Measurements from ENCODE around the gene ASPM. TPM values are rescaled to one million over a fixed set of nuclear protein-coding genes. Genes with fewer than 3 reads are reported as not detected.

The ASPM gene
- total RNA-seq, 1 donor from 2014 or later: 2.5 TPM

- DNase-seq (ENCODE audit: low read depth): no peak
Observed at GRCh38 chr1:197083474-197083873, 63.0 kb downstream of the ASPM start.

DNA sequence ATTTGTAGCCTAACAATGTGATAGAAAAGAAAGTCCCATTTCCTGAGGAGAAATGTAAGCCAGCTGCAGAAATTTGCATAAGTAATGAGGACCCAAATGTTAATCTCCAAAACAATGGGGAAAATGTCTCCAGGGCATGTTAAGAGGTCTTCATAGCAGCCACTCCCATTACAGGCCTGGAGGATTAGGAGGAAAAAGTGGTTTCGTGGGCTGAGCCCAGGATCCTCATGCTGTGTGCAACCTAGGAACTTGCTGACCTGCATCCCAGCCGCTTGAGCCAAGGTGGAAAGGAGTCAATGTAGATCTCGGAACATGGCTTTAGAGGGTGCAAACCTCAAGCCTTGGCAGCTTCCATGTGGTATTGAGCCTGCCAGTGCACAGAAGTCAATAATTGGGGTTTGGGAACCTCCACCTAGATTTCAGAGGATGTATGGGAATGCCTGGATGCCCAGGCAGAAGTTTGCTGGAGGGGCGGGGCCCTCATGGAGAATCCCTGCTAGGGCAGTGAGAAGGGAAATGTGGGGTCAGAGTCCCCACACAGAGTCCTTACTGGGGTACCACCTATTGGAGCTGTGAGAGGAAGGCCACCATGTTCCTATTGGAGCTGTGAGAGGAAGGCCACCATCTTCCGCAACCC, 65.2 kb downstream of the ASPM start:
- no peak for DNase-seq (ENCODE audit: low read depth)

GRCh38 chr1:197080323-197080722, 66.1 kb downstream of the ASPM start:
- no peak for DNase-seq (ENCODE audit: low read depth)

DNA sequence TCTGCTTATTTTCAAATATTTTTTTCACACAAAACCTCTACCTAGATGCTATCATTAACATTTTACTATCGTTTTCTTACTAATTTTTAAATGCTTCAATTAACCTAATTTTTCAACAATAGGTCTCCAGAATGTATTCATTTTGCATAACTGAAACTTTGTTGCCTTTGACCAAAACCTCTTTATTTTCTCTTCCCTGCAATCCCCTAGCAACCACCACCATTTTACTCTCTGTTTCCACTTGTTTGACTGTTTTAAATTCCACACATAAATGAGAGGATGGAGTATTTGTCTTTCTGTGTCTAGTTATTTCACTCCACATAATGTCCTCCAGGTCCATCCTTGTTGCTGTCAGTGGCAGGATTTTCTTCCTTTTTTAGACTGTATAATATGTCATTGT, 69.9 kb downstream of the ASPM start:
- DNase-seq (ENCODE audit: low read depth): no peak

DNA sequence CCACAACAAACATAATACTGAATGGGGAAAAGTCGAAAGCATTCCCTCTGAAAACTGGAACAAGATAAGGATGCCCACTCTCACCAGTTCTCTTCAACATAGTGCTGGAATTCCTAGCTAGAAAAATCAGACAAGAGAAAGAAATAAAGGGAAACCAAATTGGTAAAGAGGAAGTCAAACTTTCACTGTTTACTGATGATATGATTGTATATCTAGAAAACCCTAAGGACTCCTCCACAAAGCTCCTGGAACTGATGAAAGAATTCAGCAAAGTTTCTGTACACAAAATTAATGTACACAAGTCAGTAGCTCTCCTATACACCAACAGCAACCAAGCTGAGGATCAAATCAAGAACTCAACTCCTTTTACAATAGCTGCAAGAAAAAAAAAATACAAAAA, 72.5 kb downstream of the ASPM start:
- DNase-seq (ENCODE audit: low read depth): no peak

GRCh38 chr1:197067457-197067818, 79.0 kb downstream of the ASPM start:
- no peak for DNase-seq (ENCODE audit: low read depth)

GRCh38 chr1:197066719-197067456, 79.6 kb downstream of the ASPM start, which contains the start of gene F13B:
F13B (minus strand) TSS chr1:197067260; CDS start chr1:197067223, 37 bp downstream.
- DNase-seq (ENCODE audit: low read depth): peak; percentile 15

DNA sequence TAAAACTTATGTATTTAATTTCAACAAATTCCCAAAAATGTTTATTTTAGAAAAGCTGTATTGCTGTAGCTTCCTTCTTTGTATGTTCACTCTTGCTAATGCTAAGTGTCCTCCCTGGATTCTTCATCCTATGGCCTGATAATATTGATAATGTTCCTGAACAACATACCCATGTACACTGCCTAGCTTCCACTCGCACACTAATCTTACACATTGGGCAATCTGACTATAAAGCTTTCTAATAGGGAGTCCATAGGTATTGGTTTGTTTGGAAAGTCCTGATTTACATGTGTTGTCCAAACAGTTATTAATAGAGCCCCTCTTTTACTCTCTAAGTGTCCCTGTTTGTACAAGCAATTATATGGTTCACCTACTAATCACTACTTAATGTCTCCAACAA, 80.2 kb downstream of the ASPM start:
- no peak for DNase-seq (ENCODE audit: low read depth)

- no peak for DNase-seq (ENCODE audit: low read depth)
Observed at GRCh38 chr1:197065559-197065958, 80.9 kb downstream of the ASPM start.

DNA sequence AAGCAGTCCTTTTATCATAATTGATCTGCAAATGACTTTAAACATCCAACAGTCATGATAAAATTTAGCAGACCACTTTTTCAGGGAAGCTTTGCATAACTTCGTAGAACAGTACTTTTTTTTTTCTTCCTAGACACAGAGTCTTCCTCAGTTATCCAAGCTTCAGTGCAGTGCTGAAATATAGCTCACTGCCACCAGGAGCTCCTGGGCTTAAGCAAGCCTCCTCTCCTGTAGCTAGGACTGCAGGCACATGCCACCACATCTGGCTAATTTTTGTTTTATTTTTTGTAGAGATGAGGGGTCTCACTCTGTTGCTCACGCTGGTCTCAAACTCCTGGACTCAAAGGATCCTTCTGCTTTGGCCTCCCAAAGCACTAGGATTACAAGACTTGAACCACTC, 83.3 kb downstream of the ASPM start:
- DNase-seq (ENCODE audit: low read depth): no peak

DNA sequence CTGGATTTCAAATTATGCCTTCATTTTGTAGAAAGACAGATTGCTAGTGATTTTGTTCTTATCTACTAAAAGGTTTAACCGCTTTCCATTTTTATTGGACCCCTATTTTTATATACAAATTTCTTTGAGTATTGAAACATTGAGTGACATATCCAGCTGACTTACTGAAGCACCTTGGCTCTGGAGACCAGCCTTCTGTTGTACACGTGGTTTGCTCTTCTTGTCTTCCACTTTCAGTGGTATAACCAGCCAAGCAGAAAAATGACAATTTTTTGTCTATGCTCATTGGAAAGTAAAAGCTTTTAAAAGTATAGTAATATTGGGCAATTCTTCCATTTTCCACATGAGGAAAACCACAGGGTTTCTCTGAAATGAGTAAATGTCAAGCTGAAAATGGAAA, 83.8 kb downstream of the ASPM start:
- DNase-seq (ENCODE audit: low read depth): no peak

DNA sequence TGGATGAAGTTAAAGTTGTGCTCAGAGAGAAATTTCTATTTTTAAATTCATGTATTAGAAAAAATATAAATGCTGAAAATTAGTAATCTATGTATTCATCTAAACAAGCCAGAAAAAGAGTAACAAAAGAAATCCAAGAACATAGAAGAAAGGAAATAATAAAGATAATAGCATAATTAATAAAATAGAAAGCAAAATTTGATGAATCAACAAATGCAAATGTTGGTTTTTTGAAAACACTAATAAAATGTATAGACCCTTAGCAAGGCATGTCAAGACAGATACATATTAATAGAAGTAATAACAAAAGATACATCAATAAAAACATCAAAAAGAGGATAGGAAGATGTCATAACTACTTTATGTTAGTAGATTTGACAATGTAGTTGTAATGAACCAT, 97.4 kb downstream of the ASPM start:
- DNase-seq (ENCODE audit: low read depth): no peak

- DNase-seq (ENCODE audit: low read depth): no peak
Observed at GRCh38 chr1:197042676-197043341, 103.7 kb downstream of the ASPM start.

DNA sequence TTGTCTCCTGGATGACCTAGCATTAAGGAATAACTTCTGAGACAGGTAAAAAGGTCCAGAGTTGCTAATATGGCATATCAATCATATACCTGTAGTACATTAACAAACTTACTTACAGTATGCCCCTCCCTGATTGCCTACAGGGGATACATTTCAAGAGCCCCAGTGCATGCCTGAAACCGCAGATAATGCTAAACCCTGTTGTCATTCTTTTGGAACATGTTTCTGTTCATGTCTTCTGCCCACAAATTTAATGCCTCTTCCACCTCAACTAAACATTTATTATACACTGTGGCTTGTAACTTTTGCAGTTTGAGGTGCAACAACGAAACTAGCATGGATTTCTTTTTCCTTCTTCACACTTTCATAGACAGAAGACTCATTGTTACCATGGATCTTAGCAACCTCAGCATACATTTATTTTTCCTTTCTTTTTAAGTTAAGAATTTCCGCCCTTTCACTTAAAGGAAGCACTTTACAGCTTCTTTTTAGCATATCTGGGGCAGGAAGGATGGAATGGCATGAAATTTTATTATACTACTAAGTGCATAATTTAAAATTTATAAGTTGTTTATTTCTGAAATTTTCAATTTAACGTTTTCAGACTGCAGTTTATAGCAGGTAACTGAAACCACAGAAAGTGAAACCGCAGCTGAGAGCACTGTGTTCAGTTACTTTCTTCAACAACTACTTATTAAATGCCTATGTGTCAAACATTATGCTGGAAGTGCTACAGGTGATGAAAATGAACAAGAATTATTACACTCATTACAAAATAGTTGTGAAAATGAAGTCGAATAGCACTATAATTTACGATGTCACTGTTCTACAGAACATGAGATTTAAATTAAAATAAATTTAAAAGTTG, 104.7 kb downstream of the ASPM start:
- no peak for DNase-seq (ENCODE audit: low read depth)

DNA sequence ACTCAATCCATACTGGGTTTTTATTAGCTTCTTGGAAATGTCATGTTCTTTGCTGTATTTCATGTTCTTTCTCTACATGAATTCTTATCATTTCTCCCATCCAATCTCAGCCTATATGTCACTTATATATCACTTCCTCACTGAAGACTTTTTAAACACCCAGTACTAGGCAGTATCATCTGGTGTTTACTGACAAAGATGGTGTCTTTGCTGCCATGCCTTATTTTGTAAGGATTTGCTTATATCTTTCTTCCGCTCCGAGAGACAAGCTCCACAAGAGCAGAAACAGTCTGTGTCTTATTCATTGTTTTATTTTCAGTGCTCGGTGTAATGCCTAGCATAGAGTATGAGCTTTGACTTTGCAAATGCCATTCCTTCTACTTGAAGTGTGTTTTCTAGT, 109.6 kb downstream of the ASPM start:
- DNase-seq (ENCODE audit: low read depth): no peak

DNA sequence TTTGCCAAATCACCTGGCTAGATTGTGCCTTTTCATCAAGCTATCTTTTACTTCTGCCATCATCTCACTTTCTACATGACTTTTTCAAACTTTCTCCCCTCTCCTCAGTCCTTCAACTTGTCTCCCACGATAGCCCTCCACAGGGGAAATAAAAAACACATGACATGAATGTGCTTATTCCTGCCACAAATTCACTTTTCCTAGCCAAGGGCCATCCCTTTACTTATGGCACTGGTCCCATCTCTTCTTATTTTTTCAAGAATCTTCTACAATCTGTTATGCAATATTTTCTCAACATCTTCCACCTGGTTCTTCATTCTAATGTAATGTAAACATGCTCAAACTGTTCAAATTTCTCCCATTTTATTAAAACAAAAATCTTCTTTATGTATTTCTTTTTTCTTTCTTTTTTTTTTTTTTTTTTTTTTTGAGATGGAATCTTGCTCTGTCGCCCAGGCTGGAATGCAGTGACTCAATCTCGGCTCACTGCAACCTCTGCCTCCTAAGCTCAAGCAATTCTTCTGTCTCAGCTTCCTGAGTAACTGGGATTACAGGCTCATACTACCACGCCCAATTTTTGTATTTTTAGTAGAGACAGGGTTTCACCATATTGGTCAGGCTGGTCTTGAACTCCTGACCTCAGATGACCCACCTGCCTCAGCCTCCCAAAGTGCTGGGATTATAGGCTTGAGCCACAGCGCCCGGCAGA, 111.7 kb downstream of the ASPM start:
- peak; percentile 37 for DNase-seq (ENCODE audit: low read depth)

Other genes with a start within 250 kb of the ASPM start
- gene CFHR2, start 202.9 kb downstream of the ASPM start, total RNA-seq: not detected in 2 replicates
- gene CFHR5, start 169.1 kb downstream of the ASPM start, total RNA-seq: not detected in 2 replicates
- not detected in 2 replicates for gene F13B, start 79.4 kb downstream of the ASPM start, total RNA-seq
- 16.8 and 18.9 TPM in 2 replicates for gene ZBTB41, start 54.6 kb upstream of the ASPM start, total RNA-seq
- 0.25 TPM in 1 of 2 replicates, not detected in the other for gene CRB1, start 121.6 kb upstream of the ASPM start, total RNA-seq

Measured in renal cortical epithelial cell (primary cell).